CD14-positive monocyte (primary cell): ENCODE measurements around the gene MEG3. TPM values are rescaled to one million over a fixed set of nuclear protein-coding genes. Genes with fewer than 3 reads are reported as not detected.

Experiments
- DNase-seq, 3 donors: peaks; one replicate each; pipeline ENCODE4 v3.0.0-alpha.2; 2011 to 2022
- H2AFZ ChIP-seq: 2 replicates; pipeline ENCODE4 v1.6.0; 2012; ENCODE audit warnings: mild to moderate bottlenecking, low read depth, low read length, inconsistent platforms; ENCODE audit not compliant: insufficient read depth, poor library complexity, severe bottlenecking
- H3K27ac ChIP-seq, 2 donors: 1 replicate in 1 of 2; 2 replicates in 1 of 2; pipeline ENCODE4 v1.5.1; 2012 to 2013; ENCODE audit warnings: low read length in 2 of 2, control low read depth in 1 of 2, inconsistent platforms in 1 of 2, low read depth in 1 of 2, mild to moderate bottlenecking in 1 of 2
- H3K27me3 ChIP-seq, 2 donors: one replicate each; pipeline versions ENCODE4 v1.6.0 to v1.6.1; 2011 to 2013; ENCODE audit warnings: low read length in 2 of 2; ENCODE audit not compliant: control insufficient read depth in 2 of 2, insufficient read depth in 2 of 2
- H3K36me3 ChIP-seq, 2 donors: replicated peaks in 1 of 2; 1 replicate in 1 of 2; 2 replicates in 1 of 2; pipeline versions ENCODE4 v1.5.1 to v1.6.1; 2012 to 2013; ENCODE audit warnings: low read length in 2 of 2, control low read depth in 1 of 2, inconsistent platforms in 1 of 2, mild to moderate bottlenecking in 1 of 2; ENCODE audit not compliant: insufficient read depth in 2 of 2, control insufficient read depth in 1 of 2
- H3K4me1 ChIP-seq, 2 donors: 1 replicate in 1 of 2; 2 replicates in 1 of 2; pipeline versions ENCODE4 v1.5.1 to v1.6.1; 2012 to 2013; ENCODE audit warnings: low read length in 2 of 2, control low read depth in 1 of 2, inconsistent platforms in 1 of 2, mild to moderate bottlenecking in 1 of 2, moderate library complexity in 1 of 2; ENCODE audit not compliant: insufficient read depth in 2 of 2, control insufficient read depth in 1 of 2
- H3K4me2 ChIP-seq: replicated peaks from 2 replicates; pipeline ENCODE3; 2012; ENCODE audit warnings: low read length, moderate library complexity, mild to moderate bottlenecking; ENCODE audit not compliant: poor library complexity, severe bottlenecking; ENCODE audit errors: extremely low read depth
- H3K4me3 ChIP-seq, 3 experiments: fragments of 200-600 bp in 1 of 3; sonication (generic) in 1 of 3; replicated peaks in 1 of 3; 1 replicate in 2 of 3; 2 replicates in 1 of 3; pipeline ENCODE4 v1.5.1; 2011 to 2013; ENCODE audit warnings: low read length in 3 of 3, mild to moderate bottlenecking in 3 of 3, control low read depth in 2 of 3, low read depth in 2 of 3, inconsistent platforms in 1 of 3, moderate library complexity in 1 of 3
- H3K79me2 ChIP-seq: 2 replicates; pipeline ENCODE4 v1.6.0; 2012; ENCODE audit warnings: mild to moderate bottlenecking, control low read depth, inconsistent platforms, low read length, moderate library complexity; ENCODE audit not compliant: insufficient read depth
- H3K9ac ChIP-seq: 2 replicates; pipeline ENCODE4 v1.6.0; 2017; ENCODE audit warnings: low read length, mild to moderate bottlenecking; ENCODE audit not compliant: insufficient read depth, poor library complexity, severe bottlenecking
- H3K9me3 ChIP-seq, 2 donors: replicated peaks in 1 of 2; 1 replicate in 1 of 2; 2 replicates in 1 of 2; pipeline versions ENCODE4 v1.5.1 to v1.6.1; 2012 to 2013; ENCODE audit warnings: low read length in 2 of 2, control low read depth in 1 of 2; ENCODE audit not compliant: control insufficient read depth in 1 of 2, insufficient read depth in 1 of 2
- H4K20me1 ChIP-seq: 2 replicates; pipeline ENCODE4 v1.6.0; 2012; ENCODE audit warnings: mild to moderate bottlenecking, low read length, control low read depth, moderate library complexity; ENCODE audit not compliant: insufficient read depth
- H3K27ac Mint-ChIP-seq, 7 donors: one replicate each; pipeline ENCODE4 v1.8.0; 2020; ENCODE audit warnings: mild to moderate bottlenecking in 7 of 7, mixed read lengths in 7 of 7, moderate library complexity in 6 of 7, inconsistent platforms in 2 of 7
- H3K27me3 Mint-ChIP-seq, 3 donors: one replicate each; pipeline ENCODE4 v1.8.0; 2021 to 2022; ENCODE audit warnings: low read depth in 3 of 3, mild to moderate bottlenecking in 3 of 3, mixed read lengths in 3 of 3, moderate library complexity in 3 of 3, inconsistent platforms in 1 of 3
- H3K36me3 Mint-ChIP-seq, 2 donors: one replicate each; pipeline ENCODE4 v1.8.0; 2020; ENCODE audit warnings: mixed read lengths in 2 of 2, inconsistent platforms in 1 of 2, mild to moderate bottlenecking in 1 of 2
- H3K4me1 Mint-ChIP-seq: one replicate; pipeline ENCODE4 v1.8.0; 2020; ENCODE audit warnings: mild to moderate bottlenecking, mixed read lengths
- H3K4me3 Mint-ChIP-seq, 2 donors: one replicate each; pipeline ENCODE4 v1.8.0; 2020; ENCODE audit warnings: mild to moderate bottlenecking in 2 of 2, mixed read lengths in 2 of 2, moderate library complexity in 1 of 2
- H3K9me3 Mint-ChIP-seq, 7 donors: one replicate each; pipeline ENCODE4 v1.8.0; 2020 to 2022; ENCODE audit warnings: mixed read lengths in 7 of 7, mild to moderate bottlenecking in 6 of 7, moderate library complexity in 6 of 7, inconsistent platforms in 2 of 7
- CTCF ChIP-seq: fragments of 200-600 bp; IDR thresholded peaks from one replicate; pipeline ENCODE4 v1.8.0; 2022; ENCODE audit warnings: antibody characterized with exemption, mild to moderate bottlenecking
- WGBS: methylation state at CpG from one replicate; pipeline ENCODE4 v1.1.5; 2013; ENCODE audit warnings: missing lambda C conversion rate; ENCODE audit not compliant: insufficient coverage; 5-methylcytosine and 5-hydroxymethylcytosine counted together
- intact Hi-C, 2 donors: fragments of 100-400 bp; cut with micrococcal nuclease; formaldehyde crosslinking; loops; one replicate each; pipeline versions ENCODE4 v1.15.0 to v1.15.1; 2023
- polyA plus RNA-seq, 3 donors: library from polyadenylated mRNA; depleted of rRNA in 1 of 3; unstranded in 2 of 3; stranded (reverse) in 1 of 3; fragments of 300-500 nt in 2 of 3; fragments of >200 nt in 1 of 3; fragmentation: Illumina TruSeq in 2 of 3; gene quantifications; 1 replicate in 2 of 3; 2 replicates in 1 of 3; pipeline ENCODE4 v1.2.3, GENCODE V29; 2012 to 2021

MEG3 gene
- polyA plus RNA-seq, 3 donors = 1.7 TPM; not detected in 2

- peaks cover 11 to 15% of the 10 kb centered on the region in 2 donors for H3K9me3 ChIP-seq
- H3K36me3 ChIP-seq = no peaks in the 10 kb centered on the region
- H3K4me3 Mint-ChIP-seq = no peak overlapping the region
- WGBS = 38% methylated on average over 7 of the region's 15 CpGs
- peak overlapping the region in 1 of 7 donors; percentile 53 for H3K27ac Mint-ChIP-seq
- TF ChIP-seq CTCF = no peak
- intact Hi-C loops = no loop called here
- H3K36me3 Mint-ChIP-seq = no peaks in the 10 kb centered on the region
- peaks cover 6% of the 10 kb centered on the region for H3K4me1 Mint-ChIP-seq
- peaks cover 7 to 17% (median 15%) of the 10 kb centered on the region in 7 donors for H3K9me3 Mint-ChIP-seq
- H3K27me3 Mint-ChIP-seq = peaks cover 7 to 11% (median 11%) of the 10 kb centered on the region in 3 donors
- DNase-seq = no peak
- H3K4me3 ChIP-seq = no peak overlapping the region
- H3K4me1 ChIP-seq = no peaks in the 10 kb centered on the region
- no peak overlapping the region for H2AFZ ChIP-seq
- peaks cover 0 to 8% of the 10 kb centered on the region in 2 donors for H3K27me3 ChIP-seq
- H4K20me1 ChIP-seq = no peaks in the 10 kb centered on the region
- no peaks in the 10 kb centered on the region for H3K79me2 ChIP-seq
- H3K27ac ChIP-seq = no peak overlapping the region
- H3K4me2 ChIP-seq = no peak overlapping the region
- H3K9ac ChIP-seq = no peak overlapping the region
These were observed 10.2 kb upstream of the MEG3 start for GRCh38 chr14:100815478-100816285.

DNA sequence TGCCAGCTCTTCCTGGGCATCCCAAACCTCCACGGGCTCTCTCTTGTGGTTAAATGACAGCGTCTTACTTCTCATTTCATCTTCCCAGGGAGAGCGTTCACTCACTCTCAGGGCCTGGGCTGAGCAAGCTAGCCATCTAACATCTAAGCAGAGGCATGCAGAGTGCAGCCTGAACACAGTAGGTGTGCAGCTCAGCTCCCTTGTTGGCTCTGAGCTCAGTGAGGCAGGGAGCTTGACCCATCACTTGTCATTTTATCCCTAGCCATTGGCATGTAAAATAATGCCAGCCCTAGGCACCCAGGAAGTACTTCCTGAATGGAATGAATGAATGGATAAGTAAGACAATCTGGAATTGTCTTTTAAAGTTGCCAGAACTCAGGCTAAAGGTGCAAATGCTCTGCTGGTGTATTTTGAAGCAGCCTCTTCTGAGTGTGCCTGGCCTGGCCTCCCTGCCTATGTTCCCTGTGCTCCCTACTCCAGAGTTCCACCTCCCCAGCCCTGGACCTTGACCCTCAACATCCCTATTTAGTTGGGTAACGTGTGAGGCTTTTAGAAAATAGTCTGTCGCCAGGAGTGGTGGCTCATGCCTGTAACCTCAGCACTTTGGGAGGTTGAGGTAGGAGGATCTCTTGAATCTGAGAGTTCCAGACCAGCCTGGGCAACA is 9.5 kb upstream of the MEG3 start:
- Mint-ChIP-seq H3K36me3 (no peaks in the 10 kb centered on the region), H3K9me3 (peaks cover 6 to 10% (median 8%) of the 10 kb centered on the region in 7 donors), H3K4me1 (peaks cover 6% of the 10 kb centered on the region), H3K27me3 (peaks cover 3 to 9% (median 4%) of the 10 kb centered on the region in 3 donors), H3K27ac (no peak overlapping the region), H3K4me3 (no peak overlapping the region)
- no peak overlapping the region for H3K27ac ChIP-seq
- H3K79me2 ChIP-seq = no peaks in the 10 kb centered on the region
- H3K36me3 ChIP-seq = no peaks in the 10 kb centered on the region
- H4K20me1 ChIP-seq = no peaks in the 10 kb centered on the region
- DNase-seq = no peak
- intact Hi-C loops = no loop called here
- WGBS = 48% methylated on average over 4 of the region's 5 CpGs
- peaks cover 4 to 8% of the 10 kb centered on the region in 2 donors for H3K9me3 ChIP-seq
- H3K4me1 ChIP-seq = no peaks in the 10 kb centered on the region
- no peak overlapping the region for H3K9ac ChIP-seq
- H3K27me3 ChIP-seq = peaks cover 0 to under 1% of the 10 kb centered on the region in 2 donors
- TF ChIP-seq CTCF = no peak
- no peak overlapping the region for H3K4me3 ChIP-seq
- no peak overlapping the region for H3K4me2 ChIP-seq
- H2AFZ ChIP-seq = no peak overlapping the region
